GM10266 (cell line): ENCODE measurements around the gene SMLR1.

Source experiments
- DNase-seq: peaks from one replicate; pipeline ENCODE4 v3.0.0; 2012; ENCODE audit errors: extremely low spot score
- TF ChIP-seq, protein P1 (sequence below): IDR thresholded peaks from 2 replicates; pipeline ENCODE4 v1.5.1; 2012; ENCODE audit warnings: mild to moderate bottlenecking, low read depth; ENCODE audit not compliant: control insufficient read depth, insufficient read depth; ENCODE audit errors: missing control alignments

The SMLR1 gene

DNA sequence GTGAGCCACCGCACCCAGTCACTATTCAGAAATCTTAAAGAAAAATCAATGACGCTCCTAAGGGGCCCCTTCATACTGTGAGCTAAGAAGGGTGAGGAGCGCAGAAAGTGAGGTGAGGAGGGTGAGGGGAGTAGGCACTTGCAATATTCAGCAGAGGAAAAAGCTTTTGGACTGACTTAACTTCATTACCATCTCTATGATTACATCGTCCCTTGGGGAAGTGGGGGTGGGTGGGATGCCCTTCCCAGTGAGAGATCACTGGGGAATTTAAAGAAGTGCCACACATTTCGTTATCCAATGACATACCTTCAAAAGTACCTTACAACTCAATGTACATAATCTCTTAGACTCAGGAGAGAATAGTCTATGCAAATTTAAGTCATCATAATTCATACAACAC, 46.5 kb downstream of the SMLR1 start:
- TF ChIP-seq, protein P1, sequence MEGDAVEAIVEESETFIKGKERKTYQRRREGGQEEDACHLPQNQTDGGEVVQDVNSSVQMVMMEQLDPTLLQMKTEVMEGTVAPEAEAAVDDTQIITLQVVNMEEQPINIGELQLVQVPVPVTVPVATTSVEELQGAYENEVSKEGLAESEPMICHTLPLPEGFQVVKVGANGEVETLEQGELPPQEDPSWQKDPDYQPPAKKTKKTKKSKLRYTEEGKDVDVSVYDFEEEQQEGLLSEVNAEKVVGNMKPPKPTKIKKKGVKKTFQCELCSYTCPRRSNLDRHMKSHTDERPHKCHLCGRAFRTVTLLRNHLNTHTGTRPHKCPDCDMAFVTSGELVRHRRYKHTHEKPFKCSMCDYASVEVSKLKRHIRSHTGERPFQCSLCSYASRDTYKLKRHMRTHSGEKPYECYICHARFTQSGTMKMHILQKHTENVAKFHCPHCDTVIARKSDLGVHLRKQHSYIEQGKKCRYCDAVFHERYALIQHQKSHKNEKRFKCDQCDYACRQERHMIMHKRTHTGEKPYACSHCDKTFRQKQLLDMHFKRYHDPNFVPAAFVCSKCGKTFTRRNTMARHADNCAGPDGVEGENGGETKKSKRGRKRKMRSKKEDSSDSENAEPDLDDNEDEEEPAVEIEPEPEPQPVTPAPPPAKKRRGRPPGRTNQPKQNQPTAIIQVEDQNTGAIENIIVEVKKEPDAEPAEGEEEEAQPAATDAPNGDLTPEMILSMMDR: no peak
- no peak for DNase-seq

DNA sequence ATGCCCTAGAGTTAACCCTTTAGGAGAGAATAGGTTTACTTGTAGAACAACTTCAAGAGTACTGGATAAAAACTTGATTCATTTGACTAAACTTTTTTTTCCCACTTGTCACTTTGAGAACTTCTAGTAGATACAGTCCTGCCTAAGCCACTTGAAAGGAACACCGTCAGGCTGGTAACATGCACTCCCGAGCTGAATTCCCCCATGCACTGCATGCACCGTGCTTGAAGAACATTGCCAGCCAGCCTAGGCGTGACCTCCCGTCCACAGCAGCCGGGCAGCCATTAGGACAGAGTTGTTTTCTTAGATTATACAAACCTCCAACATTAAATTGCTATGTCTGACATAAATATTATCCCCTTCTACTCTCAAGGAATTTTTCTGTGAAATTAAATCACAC, 52.6 kb downstream of the SMLR1 start:
- no peak for DNase-seq
- TF ChIP-seq, protein P1: no peak

DNA sequence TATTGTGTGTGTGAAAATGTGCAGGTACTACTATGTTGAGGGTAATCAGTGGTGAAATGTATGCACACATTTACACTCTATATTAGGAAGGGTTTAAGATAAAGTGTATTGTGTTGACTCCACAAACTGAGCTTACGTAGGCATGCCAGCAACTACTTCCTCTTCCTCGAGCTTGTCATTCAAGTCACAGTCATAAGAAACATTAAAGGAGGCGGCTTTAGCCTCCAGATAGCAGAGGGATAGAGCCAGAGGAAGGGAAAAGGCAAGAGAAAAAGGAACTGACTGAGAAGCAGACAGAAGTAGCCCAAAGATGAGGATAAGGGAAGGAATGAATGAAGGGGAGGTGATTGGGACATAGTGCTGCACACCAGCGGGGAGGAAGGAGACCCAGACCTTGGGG, 55.2 kb downstream of the SMLR1 start:
- DNase-seq: no peak
- TF ChIP-seq, protein P1: no peak

DNA sequence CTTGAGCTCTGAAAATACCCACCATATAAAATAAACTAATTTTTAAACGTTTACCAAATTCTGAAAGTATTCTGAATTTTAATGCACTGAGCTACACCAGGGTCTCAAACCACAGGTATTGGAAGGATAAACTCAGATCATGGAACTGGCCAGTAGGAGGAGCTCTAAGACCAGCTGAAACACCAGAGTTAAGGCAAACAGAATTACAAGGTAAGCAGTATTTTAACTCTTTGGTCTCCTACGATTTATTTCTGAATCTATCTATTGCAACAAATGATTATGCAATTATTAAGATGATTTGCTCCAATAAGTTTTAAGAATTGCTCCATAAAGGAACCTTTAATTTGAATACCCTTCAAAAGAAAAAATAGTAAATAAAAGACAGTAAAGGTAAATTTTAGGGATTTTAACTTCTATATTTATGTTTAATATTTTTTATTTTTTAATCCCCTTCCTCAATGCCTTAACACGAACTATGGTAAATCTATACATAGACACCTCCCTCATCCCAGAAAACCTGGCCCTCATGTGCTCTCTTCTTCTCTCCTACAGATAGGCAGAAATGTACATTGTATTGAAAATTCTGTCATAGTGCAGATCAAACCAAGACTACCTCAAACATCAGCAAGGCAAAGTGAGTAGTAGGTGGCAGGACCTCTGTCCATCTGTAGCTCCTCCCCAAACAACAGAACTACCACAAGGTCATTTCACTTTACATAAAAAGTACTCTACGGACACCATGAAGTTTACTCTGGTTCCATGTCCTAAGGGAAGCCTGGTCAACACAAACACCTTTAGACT, 58.4 kb downstream of the SMLR1 start:
- TF ChIP-seq, protein P1: peak; percentile 88

More for the DNA sequence above, 58.4 kb downstream of the SMLR1 start:
- DNase-seq: peak; percentile 39
